GM13976 (cell line): ENCODE data around the gene C16orf90.

ENCODE experiments used
- DNase-seq: peaks from one replicate; pipeline ENCODE4 v3.0.0; 2012; ENCODE audit warnings: low spot score
- CTCF ChIP-seq: IDR thresholded peaks from 2 replicates; pipeline ENCODE4 v1.5.1; 2012; ENCODE audit warnings: borderline replicate concordance, mild to moderate bottlenecking; ENCODE audit not compliant: insufficient read depth; ENCODE audit errors: extremely low read depth, missing control alignments, control extremely low read depth
- in situ Hi-C: fragments of 300-500 bp; cut with MboI; formaldehyde crosslinking; loops from one replicate; pipeline ENCODE4 v1.12.0; 2022; ENCODE audit warnings: low sequenced_read_pairs, mixed read lengths, inconsistent platforms; ENCODE audit not compliant: unreplicated experiment

Gene C16orf90

GRCh38 chr16:3518292-3518985 is 23.1 kb upstream of the C16orf90 start:
- DNase-seq: no peak
- TF ChIP-seq CTCF: no peak
- in situ Hi-C loops: no loop called here

DNA sequence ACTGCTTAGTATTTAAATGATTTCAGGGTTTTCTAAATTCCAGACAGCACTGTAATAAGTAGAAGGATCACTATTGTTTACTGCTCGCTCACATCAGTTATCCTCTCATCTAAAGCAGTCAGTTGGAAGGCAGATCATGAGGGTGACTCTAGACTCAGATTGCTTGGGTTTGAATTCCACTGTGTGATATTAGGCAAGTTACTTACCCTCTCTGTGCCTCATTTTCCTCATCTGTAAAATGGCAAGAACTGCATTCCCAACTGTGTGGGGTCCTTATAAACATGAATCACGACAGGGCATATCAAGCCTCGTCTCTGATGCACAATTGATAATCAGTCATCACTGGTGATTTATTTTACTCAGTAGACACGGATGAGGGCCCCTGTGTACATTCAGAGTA is 20.6 kb upstream of the C16orf90 start:
- no peak for TF ChIP-seq CTCF
- DNase-seq: no peak
- in situ Hi-C loops: no loop called here

DNA sequence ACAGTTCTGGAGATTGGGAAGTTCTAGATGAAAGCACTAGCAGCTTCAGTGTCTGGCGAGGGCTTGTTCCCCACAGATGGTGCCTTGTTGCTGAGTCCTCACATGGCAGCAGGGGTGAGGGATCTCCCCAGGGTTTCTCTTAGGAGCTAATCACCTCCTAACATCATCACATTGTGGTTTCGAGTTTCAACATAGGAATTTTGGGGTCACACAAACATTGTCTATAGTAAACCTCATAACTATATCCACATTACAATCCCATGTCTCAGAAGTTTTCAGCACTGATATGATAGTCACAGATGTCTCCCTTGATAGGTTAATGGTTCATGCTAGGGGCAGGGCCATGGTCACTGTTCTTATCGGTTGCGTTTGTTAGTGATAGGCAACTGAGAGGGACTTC is 19.3 kb upstream of the C16orf90 start:
- in situ Hi-C loops: no loop called here

DNA sequence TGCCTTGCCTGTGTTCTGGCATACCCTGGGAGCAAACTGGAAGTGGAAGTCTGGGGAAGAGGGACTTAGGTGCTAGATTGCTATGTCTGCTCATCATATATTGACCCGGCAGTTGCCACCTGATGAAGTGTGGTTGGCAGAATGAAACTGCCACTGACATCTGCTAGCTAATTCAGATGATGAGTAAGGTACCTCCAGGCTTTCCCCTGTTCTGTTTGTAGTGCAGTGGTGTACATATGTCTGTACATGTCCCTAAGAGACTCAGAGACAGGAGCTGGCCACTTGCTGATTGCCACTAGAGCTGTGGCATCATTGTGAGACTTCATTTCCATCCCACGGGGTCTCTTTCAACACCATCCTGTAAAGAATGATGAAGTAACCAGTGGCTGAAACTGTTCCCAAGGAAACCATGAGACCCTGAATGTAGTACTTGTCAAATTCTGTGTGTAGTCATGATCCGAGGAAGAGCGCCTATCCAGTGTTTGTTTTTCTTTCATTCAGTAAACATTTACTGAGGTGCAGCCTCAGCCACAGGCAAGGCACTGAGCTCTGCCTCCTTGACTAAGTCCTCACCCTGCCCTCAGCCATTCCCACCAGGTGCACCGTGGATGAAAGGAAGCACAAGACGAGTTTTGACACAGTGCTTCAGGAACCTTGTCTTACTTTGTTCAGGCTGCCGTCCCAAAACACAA is 18.7 kb upstream of the C16orf90 start:
- no peak for DNase-seq
- TF ChIP-seq CTCF: no peak
- in situ Hi-C loops: no loop called here

More for the DNA sequence above, 19.3 kb upstream of the C16orf90 start:
- TF ChIP-seq CTCF: no peak
- no peak for DNase-seq

DNA sequence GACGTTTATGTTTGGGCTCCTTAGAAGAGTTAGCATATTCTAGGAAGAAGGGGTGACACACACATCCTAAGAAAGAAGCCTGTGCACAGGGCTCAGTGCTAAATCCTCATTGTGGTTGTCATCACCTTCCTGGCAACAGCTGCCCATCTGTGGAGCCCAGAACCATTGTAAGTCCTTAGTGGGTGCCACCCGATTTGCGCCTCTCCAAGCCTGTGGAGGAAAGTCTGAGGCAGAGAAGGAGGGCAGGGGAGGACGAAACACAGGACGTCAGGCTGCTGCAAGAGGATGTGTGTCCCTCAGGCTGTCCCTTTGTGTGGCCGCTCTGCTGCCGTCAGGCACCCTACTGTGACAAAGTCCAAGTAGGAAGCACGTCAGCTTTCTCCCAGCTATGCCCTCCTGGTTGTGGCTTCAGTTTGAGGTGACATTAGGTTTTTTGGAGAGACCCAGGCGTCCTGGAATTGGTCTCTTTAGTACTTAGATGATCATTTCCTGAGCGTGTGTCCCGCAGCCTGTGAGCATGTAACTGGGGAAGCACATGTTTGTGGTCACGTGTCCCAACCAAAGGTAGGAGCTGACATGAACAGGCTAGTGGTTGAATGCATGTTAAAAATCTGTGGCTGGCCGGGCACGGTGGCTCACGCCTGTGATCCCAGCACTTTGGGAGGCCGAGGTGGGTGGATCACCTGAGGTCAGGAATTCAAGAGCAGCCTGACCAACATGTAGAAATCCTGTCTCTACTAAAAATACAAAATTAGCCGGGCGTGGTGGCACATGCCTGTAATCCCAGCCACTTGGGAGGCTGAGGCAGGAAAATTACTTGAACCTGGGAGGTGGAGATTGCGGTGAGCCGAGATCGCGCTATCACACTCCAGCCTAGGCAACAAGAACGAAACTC is 16.2 kb upstream of the C16orf90 start:
- no peak for DNase-seq
- TF ChIP-seq CTCF: no peak
- in situ Hi-C loops: no loop called here

- DNase-seq: no peak
- in situ Hi-C loops: no loop called here
- no peak for TF ChIP-seq CTCF
Observed at GRCh38 chr16:3510416-3510815, 15.1 kb upstream of the C16orf90 start.
